NT2/D1 (cell line): Measurements from ENCODE around the gene ODF2L.

Experiments used
- SUZ12 ChIP-seq: IDR thresholded peaks from 2 replicates; pipeline ENCODE4 v1.6.1; 2011; ENCODE audit not compliant: insufficient read length, insufficient read depth; ENCODE audit errors: extremely low read depth
- YY1 ChIP-seq: IDR thresholded peaks from 2 replicates; pipeline ENCODE4 v1.6.1; 2011; ENCODE audit not compliant: insufficient read length, insufficient read depth
- ZNF274 ChIP-seq: IDR thresholded peaks from 2 replicates; pipeline ENCODE4 v1.6.1; 2011; ENCODE audit warnings: mild to moderate bottlenecking, low read depth, low read length

DNA sequence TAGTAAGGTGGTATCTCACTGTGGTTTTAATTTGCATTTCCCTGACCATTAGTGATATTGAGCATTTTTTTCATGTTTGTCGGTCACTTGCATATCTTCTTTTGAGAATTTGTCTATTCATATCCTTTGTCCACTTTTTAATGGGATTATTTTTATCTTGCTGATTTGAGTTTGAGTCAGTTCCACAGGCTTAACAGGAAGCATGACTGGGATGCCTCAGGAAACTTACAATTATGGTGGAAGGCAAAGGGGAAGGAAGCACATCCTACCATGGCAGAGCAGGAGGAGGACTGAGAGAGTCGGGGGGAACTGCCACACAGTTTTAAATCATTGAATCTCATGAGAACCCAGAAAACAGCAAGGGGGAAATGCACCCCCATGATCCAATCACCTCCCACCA, 51.1 kb downstream of the ODF2L start:
- no peak for TF ChIP-seq ZNF274
- TF ChIP-seq YY1, result no peak
- TF ChIP-seq SUZ12, result no peak
